Measurements from ENCODE around the gene SNORC.

The SNORC gene

DNA sequence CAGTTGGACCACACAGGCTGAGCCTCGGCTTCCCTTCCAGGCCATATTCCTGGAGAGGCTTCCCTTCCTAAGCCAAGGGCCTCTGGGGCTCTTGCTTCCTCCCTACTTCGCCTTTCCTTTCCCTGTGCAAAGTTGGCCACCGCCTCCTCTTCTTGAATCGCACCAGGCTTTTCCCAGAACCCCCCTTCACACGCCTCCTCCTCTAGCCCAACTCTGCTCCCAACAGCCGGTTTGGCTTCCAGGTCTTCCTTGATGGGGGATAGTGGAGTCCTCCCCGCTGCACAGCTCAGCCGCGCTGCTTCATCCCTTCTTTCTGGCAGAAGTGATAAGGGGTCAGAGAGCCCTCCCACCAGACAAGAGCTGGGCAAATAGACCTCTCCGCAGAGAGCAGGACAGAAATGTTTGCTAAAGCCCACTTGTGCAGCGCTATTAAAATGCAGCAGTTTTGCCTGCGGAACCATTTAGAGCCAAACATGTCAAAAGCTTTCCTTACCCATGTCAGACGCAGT, 56.4 kb downstream of the SNORC start:
- no peak for DNase-seq (ENCODE audit: low read depth, low spot score)

DNA sequence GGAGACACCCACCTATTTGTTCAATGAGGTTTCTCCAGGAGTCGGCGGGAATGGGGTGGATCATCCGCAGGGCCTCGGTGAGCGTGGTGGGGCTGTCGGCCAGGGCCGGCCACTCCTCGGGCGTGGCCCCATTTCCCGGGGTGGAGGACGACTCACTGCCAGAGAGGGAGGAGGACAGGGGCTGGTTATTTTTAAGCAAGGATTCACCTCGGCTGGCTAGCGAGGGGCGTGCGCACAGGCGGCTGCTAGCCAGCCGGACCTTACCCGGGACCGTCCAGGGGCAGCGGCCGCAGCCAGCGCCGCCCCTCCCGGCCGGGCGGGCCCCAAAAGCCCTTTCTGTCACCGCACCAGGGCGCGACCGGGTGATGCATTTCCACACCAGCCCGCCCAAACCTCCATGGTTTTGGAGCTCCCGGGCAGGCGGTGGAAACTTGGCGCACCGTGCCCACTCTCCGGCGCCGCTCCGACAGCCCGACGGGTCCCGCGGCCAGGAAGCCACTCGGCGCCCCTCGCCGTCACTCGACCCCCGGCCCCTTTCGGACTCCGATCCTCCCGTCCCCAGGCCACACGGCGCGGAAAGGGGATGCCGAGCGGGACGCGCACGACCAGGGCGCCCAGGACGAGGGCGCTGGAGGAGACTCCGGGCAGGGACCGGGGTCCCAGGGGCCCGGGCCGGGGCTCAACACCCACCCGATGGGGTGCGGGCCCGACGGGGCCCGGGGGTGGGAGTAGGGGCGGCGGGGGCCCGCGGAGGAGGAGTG, 57.1 kb downstream of the SNORC start:
- DNase-seq (ENCODE audit: low read depth, low spot score): no peak

DNA sequence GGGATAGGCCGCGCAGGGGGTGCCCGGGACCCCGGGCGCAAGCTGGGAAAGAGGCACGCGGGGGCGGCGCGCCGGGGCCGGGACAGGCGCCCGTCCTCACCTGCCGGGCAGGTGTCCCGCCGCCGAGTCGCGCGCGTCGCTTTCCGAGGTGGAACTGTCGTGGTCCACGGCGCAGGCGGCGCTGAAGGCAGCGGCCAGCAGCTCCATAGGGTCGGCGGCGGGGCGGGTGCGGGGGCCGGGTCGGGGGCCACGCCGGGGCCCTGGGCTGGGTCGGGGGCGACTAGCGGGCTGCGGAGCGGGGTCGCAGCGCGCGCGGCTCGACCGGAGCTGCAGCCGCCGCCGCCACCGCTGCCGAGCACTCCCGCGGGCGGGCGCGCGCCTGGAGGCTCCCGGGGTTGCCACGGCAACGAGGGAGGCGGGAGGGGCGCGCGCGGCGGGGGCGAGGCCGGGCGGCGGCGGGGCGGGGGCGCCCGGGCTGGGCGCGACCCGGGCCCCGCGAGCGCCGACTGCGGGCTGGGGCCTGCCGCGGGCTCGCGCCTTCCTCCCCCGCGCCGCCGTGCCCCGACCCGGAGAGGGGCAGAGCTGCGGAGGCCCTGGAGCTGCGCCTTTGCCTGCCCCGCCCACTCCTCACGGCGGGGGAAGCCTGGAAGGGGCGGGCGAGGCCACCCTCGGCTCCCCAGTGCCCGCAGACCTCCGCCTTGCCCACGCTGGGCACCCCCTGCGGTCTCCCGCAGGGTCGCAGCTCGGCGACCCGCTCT, 57.9 kb downstream of the SNORC start:
- DNase-seq (ENCODE audit: low read depth, low spot score): no peak

All from smooth muscle cell of the brain vasculature (primary cell).